Ramos (cell line): Measurements from ENCODE around the gene RHOD.

Experiments
- in situ Hi-C: fragments of 300-500 bp; cut with MboI; formaldehyde crosslinking; loops from one replicate; pipeline ENCODE4 v1.14.3; 2022; ENCODE audit warnings: low sequenced_read_pairs; ENCODE audit not compliant: unreplicated experiment

The RHOD gene

DNA sequence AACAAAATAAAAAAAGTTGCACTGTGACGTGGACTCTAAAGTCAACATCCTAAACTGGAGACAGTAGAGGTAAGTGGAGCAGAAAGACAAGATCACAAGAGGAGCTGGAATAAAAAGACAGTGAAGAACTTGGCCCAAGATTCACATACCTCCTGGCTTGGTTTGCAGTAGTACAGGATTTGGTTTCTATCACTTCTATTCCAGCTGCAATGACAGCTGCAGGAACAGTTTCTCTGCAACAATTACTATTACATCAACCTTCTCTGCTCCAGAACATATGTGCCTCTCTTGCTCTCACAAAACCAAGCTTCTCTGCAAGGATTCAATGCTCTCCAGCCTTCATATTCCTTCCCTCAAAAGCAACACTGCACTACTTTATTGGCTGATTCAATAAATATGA lies 54.6 kb downstream of the RHOD start:
- in situ Hi-C loops, result no loop called here

DNA sequence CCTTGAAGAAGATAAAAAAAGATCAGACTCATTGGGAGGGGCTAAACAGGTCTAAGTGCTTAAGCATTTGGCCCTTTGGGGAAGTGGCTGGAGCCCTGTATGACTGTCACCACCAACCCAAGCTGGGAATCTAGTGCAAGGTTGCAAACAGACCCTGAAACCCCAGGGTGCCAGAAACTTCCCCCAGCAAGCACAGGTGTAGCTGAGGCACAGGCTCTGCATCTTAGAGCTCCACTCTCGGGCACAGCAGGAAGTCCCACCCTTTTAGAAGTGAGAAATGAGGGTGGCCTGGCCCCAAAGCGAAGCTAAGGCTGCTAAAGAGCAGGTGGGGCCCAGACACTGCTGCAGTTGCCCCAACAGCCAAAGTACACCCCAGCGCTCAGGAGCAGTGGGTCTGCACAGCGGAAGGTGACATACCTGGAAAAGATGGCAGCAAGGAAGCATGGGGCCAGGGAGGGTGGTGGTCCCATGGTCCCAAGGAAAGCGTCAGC lies 56.6 kb downstream of the RHOD start:
- in situ Hi-C loops, result no loop called here

DNA sequence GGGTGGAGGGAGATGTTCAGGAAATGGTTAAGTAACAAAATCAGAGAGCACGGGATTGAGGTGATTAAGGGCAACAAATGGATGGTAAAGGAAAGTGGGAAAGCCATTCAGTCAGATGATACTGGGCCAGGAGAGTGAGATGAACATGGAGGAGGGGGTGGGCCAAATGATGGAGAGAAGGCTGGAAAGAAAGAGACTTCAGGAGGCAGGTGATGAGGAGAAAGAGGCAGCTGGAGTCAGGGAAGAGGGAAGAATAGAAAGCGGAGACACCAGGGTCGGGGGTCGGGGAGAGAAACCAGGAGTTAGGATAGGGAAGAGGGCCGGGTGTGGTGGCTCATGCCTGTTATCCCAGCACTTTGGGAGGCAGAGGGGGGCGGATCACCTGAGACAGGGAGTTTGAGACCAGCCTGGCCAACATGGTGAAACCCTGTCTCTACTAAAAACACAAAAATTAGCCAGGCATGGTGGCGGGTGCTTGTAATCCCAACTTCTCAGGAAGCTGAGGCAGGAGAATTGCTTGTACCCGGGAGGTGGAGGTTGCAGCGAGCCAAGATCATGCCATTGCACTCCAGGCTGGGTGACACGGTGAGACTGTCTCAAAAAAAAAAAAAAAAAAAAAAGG lies 57.7 kb downstream of the RHOD start:
- in situ Hi-C loops, result no loop called here

DNA sequence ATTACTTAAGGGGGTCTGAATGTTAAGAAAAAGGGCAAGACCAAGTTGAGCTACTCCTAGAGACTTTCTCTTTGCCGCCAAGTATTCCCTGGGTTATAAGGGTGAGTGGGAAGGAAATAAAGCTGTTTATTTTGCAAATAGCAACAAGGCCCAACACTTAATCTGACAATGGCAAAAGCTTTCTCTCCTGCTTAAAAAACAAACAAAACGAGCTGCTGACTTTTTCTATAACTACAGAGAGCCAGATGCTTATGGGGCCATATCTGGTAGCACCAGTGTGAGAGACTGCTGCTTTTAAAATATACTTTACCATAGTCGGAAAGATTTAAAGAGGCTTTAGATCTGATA lies 60.1 kb downstream of the RHOD start:
- in situ Hi-C loops, result no loop called here

DNA sequence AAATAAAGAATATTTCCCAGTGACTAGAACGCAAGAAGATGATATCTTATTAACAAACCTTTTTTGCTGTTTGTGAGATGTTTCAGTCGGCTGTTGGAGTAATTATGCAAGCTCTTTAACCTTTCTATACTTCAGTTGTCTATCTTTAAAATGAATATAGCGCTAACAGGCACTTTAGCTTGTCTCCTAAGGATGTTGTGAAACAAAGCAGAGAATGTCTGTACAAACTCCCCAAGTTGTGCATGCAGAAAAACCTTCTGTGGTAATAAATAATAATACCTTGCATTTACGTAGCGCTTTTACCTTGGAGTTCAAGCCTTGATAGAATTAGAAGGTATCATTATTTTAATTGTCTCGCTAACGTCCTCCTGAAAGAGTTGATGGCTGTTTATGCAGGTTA lies 60.5 kb downstream of the RHOD start:
- in situ Hi-C loops, result no loop called here

DNA sequence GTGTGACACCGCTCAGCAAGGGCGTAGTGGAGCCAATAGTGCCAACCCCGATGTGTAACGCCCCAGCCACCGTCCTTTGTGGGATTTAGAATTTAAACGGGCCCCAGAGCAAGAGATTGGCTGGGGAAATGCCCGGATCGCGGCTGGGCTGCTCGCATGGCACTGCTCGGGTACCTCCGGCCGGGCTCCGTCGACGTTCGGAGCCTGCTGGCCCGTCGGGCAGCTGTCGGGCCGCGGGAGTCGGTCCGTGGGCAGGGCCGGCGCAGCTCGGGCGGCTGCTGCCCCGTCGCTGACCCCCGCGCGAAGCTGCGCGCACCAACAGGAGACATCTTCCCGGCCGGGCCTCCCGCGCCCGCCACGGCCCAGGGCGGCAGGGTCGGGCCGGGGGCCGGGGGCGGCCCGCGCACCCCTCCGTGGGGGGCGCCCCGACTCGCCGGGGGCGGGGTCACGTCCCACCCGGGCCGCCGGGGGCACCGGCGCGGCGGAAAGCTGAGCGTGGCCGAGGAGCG lies 61.1 kb downstream of the RHOD start:
- in situ Hi-C loops, result no loop called here

DNA sequence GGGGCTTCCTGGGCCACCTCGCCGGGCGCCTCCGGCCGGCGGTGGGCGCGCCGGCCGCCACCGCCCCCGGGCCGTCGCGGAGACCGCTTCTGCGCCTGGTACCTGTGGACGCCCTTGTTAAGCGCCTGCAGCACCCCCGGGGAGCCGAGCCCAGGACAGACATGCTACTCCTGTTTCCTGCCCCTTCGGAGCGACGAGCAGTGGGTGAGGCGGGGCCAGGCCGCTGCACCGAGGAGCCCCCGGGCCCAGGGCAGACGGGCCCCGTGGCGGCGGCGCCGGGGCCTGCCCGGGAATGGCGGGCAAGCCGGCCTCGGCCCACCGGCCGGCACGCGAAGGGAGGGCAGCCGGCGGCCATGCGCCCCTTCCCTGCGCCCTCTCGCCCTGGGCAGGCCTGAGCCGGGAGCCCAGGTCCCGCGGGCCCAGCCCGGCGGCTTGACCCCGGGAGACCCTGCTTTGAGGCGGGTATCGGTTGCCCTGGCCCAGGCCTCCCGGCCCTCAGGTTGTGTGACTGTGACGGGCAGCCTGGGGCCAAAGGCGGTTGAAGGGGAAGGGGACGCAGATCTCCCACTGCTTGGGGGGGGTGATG lies 61.6 kb downstream of the RHOD start:
- in situ Hi-C loops, result no loop called here

DNA sequence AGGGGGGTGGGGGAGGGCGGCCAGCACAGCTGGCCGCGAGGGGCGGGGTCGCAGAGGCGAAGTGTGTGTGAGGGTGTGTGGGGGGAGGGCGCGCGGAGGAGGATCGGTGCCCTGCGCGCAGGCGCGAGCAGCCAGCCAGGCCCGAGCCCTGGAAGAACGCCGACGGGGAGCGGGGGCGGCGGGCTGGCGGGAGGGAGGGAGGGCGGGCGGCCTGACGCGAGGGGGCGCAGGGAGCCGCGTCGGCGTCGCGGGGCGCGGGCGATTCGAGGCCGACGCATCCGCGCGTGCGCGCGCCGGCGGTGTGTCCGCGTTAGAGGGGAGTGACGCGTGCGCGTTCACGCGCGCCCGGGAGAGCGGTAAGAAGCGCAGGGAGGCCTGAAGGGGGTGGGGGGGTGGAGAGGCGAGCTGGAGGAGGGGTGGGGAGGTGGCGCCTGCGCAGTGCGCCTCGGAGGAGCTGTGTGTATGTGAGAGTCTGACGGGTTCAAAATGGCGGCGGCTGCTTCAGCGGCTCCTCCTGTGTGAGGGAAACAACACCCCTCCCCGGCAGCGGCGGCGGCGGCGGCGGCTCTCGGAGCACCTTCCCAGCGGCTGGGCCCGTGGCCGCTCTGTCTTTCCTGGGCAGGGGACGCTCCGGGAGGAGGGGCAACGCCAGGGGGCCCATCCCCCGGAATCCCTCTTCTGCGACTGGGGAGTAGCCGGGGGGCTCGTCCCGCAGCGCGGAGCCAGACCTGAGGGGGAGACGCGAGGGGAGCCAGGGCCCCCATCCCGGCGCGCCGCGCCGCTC lies 62.3 kb downstream of the RHOD start, which contains the start of gene KDM2A:
Gene KDM2A (plus strand): TSS at position 463 of the 784 bp plus-strand sequence. CDS start 2,054 bp downstream, outside the sequence.
- in situ Hi-C loops, result no loop called here

DNA sequence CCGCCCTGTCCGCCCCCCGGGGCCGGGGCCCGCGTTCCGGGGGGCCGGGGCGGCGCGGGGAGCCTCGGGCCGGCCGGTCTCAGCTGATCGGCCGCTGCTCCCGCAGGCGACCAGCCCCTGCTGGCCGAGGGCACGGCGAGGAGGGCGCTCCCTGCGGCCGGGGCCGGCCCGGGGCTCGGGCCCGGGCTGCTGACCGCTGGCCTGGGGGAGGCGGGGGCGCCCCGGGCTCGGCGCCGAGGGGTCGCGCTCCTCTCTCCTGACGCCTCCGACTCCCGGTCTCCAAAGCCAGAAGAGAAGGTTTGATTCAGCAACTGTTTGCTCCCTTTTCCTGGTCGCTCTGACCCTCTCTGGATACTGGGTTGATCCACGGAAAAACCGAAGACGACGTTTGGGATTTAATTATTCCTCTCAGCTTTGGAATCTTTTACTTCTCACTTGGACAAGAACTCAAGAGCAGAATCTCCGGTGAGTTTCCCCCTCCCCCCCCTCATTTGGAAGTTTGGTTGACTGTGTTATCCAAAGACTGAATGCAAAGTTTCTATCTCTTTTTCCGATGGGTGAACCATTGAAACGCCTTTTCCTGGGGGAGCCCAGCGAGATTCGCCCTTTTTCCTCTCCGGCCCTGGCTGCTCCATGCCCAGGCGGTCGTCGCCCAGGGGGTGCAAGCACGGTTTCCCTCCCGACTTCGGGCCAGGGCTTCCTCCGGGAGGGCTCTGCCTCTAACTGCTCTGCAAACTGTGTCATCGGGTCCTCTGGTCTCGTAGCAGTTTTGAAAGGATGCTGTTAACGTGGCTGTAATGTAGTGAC lies 63.1 kb downstream of the RHOD start:
- in situ Hi-C loops, result no loop called here

DNA sequence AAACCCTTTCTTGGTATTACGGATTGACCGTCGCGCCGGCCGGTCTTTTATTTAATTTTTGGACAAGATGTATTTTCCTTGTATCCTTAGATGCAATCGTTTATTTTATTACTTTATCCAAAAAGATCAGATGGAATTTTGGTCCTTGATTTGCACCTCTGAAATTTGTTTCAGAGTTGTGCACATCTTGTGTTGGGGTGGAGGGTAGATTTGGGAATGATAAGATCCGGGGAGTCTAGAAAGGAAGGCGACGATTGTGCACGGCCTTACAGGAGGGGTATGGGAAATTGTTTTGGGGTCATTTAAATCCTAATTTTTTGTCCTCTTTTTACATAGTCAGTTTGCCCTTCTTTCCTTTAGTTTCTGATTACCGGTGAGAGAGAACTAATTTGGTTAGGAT lies 63.8 kb downstream of the RHOD start:
- in situ Hi-C loops, result no loop called here

DNA sequence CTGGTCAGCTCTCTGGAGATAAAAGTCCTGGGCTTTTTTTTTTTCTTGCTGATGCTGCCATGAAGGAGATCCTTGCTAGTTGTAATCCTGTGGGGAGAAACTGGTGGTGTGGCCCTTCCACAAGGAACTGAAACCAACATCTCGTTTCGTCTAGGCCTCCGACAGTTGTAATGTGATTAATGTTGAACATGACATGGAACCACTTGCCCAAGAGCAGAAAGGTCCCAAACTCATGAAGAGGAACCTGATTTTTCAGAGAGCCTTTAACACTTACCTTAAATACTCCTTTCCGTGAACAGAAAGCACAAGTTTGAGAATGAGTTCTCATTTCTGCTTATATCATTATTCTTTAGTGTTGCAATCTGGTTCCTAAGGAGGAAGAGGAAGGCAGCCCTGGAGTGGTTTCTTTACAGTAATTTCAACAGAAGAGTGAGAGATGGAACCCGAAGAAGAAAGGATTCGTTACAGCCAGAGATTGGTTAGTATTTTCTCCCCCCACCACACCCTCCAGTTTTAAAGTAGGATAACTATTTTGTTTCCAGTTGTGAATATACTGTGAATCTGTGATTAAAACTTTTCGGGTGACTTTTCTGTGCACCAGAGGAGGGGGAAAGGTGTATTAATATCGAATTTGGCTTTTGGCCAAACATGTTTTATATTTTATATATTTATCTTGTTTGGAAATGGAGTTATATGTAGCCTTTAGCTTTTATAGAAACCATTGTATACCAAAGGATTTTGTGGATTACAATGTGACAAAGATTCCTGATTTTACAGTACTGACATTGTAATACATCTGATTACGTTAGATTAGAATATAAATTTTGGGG lies 64.4 kb downstream of the RHOD start:
- in situ Hi-C loops, result no loop called here
